ENCODE data around the gene RXFP1.

DNA sequence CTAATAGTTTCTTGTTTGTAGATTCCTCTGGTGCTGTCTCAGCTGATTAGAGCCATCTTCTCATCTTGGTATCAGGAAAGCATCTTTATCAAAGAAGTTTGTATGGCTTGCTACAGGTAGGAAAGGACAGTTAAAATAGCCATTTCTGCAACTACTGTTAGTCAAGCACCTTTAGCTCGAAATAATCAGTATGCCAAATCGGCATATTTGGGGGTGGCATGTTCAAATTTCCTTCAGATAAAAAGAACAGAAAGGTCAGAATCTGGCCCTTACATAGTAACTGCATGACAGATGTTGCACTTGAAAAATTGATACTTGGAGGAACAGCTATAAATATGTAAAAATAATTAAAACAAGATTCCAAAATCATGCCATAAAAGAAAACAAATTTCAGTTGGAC lies 145.2 kb downstream of the RXFP1 start:
- TF ChIP-seq ELF1 (IDR thresholded peaks at IDR 0.05) = no peak
- no peak for TF ChIP-seq POLR2AphosphoS5 (IDR thresholded peaks at IDR 0.05; ENCODE audit: low read depth, low read length)
- no peak for TF ChIP-seq TCF12 (IDR thresholded peaks at IDR 0.05)
- TF ChIP-seq EP300 (IDR thresholded peaks at IDR 0.05; ENCODE audit: borderline replicate concordance in 1 of 2, low read depth in 1 of 2, low read length in 1 of 2) = no peak

Measured in SK-N-SH (cell line).